ENCODE results near the gene PRSS21. TPM values are rescaled to one million over a fixed set of nuclear protein-coding genes. Genes with fewer than 3 reads are reported as not detected.
A peak's percentile ranks its signal among the peaks of the same experiment; 100 is the strongest.

The PRSS21 gene
- total RNA-seq, result not detected

GRCh38 chr16:2816751-2817339, at the start of gene PRSS21:
Gene PRSS21, plus strand, starts transcription at chr16:2817237. Its CDS starts 32 bp downstream, at chr16:2817269.
- no peaks in the 10 kb centered on the region for H3K4me1 ChIP-seq (ENCODE audit: insufficient read depth, low read length)
- H3K9me3 ChIP-seq (ENCODE audit: low read depth, low read length), result no peaks in the 10 kb centered on the region
- no peak within 1 kb of the TSS for H3K4me3 ChIP-seq (ENCODE audit: low read length)
- H3K27me3 ChIP-seq (ENCODE audit: insufficient read depth, low read length), result no peaks in the 10 kb centered on the region

GRCh38 chr16:2767891-2768290, 49.1 kb upstream of the PRSS21 start:
- no peaks in the 10 kb centered on the region for H3K27me3 ChIP-seq (ENCODE audit: insufficient read depth, low read length)
- no peaks in the 10 kb centered on the region for H3K4me1 ChIP-seq (ENCODE audit: insufficient read depth, low read length)
- no peak overlapping the region for H3K4me3 ChIP-seq (ENCODE audit: low read length)
- no peaks in the 10 kb centered on the region for H3K9me3 ChIP-seq (ENCODE audit: low read depth, low read length)

GRCh38 chr16:2768403-2769089, 48.5 kb upstream of the PRSS21 start:
- Histone ChIP-seq H3K4me3 (ENCODE audit: low read length) (no peak overlapping the region), H3K9me3 (ENCODE audit: low read depth, low read length) (no peaks in the 10 kb centered on the region), H3K4me1 (ENCODE audit: insufficient read depth, low read length) (no peaks in the 10 kb centered on the region), H3K27me3 (ENCODE audit: insufficient read depth, low read length) (no peaks in the 10 kb centered on the region)

- H3K4me1 ChIP-seq (ENCODE audit: insufficient read depth, low read length), result no peaks in the 10 kb centered on the region
These were observed 47.9 kb upstream of the PRSS21 start for GRCh38 chr16:2769100-2769529.

GRCh38 chr16:2769675-2770056, 47.4 kb upstream of the PRSS21 start:
- H3K4me1 ChIP-seq (ENCODE audit: insufficient read depth, low read length), result peaks cover 1% of the 10 kb centered on the region
- no peaks in the 10 kb centered on the region for H3K27me3 ChIP-seq (ENCODE audit: insufficient read depth, low read length)
- H3K4me3 ChIP-seq (ENCODE audit: low read length), result no peak overlapping the region
- no peaks in the 10 kb centered on the region for H3K9me3 ChIP-seq (ENCODE audit: low read depth, low read length)

More at GRCh38 chr16:2769100-2769529, 47.9 kb upstream of the PRSS21 start:
- Histone ChIP-seq H3K27me3 (ENCODE audit: insufficient read depth, low read length) (no peaks in the 10 kb centered on the region), H3K4me3 (ENCODE audit: low read length) (no peak overlapping the region), H3K9me3 (ENCODE audit: low read depth, low read length) (no peaks in the 10 kb centered on the region)

- no peak overlapping the region for H3K4me3 ChIP-seq (ENCODE audit: low read length)
- H3K27me3 ChIP-seq (ENCODE audit: insufficient read depth, low read length), result no peaks in the 10 kb centered on the region
- peaks cover 8% of the 10 kb centered on the region for H3K4me1 ChIP-seq (ENCODE audit: insufficient read depth, low read length)
- no peaks in the 10 kb centered on the region for H3K9me3 ChIP-seq (ENCODE audit: low read depth, low read length)
These were observed 46.7 kb upstream of the PRSS21 start for GRCh38 chr16:2770057-2770951.

GRCh38 chr16:2771496-2772402, 45.3 kb upstream of the PRSS21 start:
- peaks cover 22% of the 10 kb centered on the region for H3K4me1 ChIP-seq (ENCODE audit: insufficient read depth, low read length)
- H3K9me3 ChIP-seq (ENCODE audit: low read depth, low read length), result no peaks in the 10 kb centered on the region
- H3K4me3 ChIP-seq (ENCODE audit: low read length), result no peak overlapping the region
- H3K27me3 ChIP-seq (ENCODE audit: insufficient read depth, low read length), result no peaks in the 10 kb centered on the region

GRCh38 chr16:2773188-2773968, 43.7 kb upstream of the PRSS21 start:
- Histone ChIP-seq H3K9me3 (ENCODE audit: low read depth, low read length) (no peaks in the 10 kb centered on the region), H3K27me3 (ENCODE audit: insufficient read depth, low read length) (no peaks in the 10 kb centered on the region), H3K4me3 (ENCODE audit: low read length) (no peak overlapping the region), H3K4me1 (ENCODE audit: insufficient read depth, low read length) (peaks cover 28% of the 10 kb centered on the region)

GRCh38 chr16:2774161-2774891, 42.7 kb upstream of the PRSS21 start:
- H3K4me3 ChIP-seq (ENCODE audit: low read length), result no peak overlapping the region
- no peaks in the 10 kb centered on the region for H3K27me3 ChIP-seq (ENCODE audit: insufficient read depth, low read length)
- no peaks in the 10 kb centered on the region for H3K9me3 ChIP-seq (ENCODE audit: low read depth, low read length)
- H3K4me1 ChIP-seq (ENCODE audit: insufficient read depth, low read length), result peaks cover 35% of the 10 kb centered on the region

- Histone ChIP-seq H3K4me1 (ENCODE audit: insufficient read depth, low read length) (peaks cover 35% of the 10 kb centered on the region), H3K4me3 (ENCODE audit: low read length) (no peak overlapping the region), H3K9me3 (ENCODE audit: low read depth, low read length) (no peaks in the 10 kb centered on the region), H3K27me3 (ENCODE audit: insufficient read depth, low read length) (no peaks in the 10 kb centered on the region)
These were observed 41.8 kb upstream of the PRSS21 start for GRCh38 chr16:2775131-2775716.

- peak overlapping the region; percentile 78 for H3K4me3 ChIP-seq (ENCODE audit: low read length)
These were observed 41.1 kb upstream of the PRSS21 start for GRCh38 chr16:2775765-2776499.

GRCh38 chr16:2776500-2777139, 40.4 kb upstream of the PRSS21 start:
- Histone ChIP-seq H3K9me3 (ENCODE audit: low read depth, low read length) (no peaks in the 10 kb centered on the region), H3K27me3 (ENCODE audit: insufficient read depth, low read length) (no peaks in the 10 kb centered on the region), H3K4me1 (ENCODE audit: insufficient read depth, low read length) (peaks cover 35% of the 10 kb centered on the region), H3K4me3 (ENCODE audit: low read length) (peak overlapping the region; percentile 78)

More at GRCh38 chr16:2775765-2776499, 41.1 kb upstream of the PRSS21 start:
- H3K27me3 ChIP-seq (ENCODE audit: insufficient read depth, low read length), result no peaks in the 10 kb centered on the region
- no peaks in the 10 kb centered on the region for H3K9me3 ChIP-seq (ENCODE audit: low read depth, low read length)
- peaks cover 35% of the 10 kb centered on the region for H3K4me1 ChIP-seq (ENCODE audit: insufficient read depth, low read length)
